ENCODE results near the gene E2F6. TPM values are rescaled to one million over a fixed set of nuclear protein-coding genes. Genes with fewer than 3 reads are reported as not detected.

E2F6 gene
- total and polyA plus RNA-seq, 2 of the 13 experiments (the other 11 are each of a cell fraction or from before 2014, with no cell fraction given), result 27.3 to 36.0 TPM

DNA sequence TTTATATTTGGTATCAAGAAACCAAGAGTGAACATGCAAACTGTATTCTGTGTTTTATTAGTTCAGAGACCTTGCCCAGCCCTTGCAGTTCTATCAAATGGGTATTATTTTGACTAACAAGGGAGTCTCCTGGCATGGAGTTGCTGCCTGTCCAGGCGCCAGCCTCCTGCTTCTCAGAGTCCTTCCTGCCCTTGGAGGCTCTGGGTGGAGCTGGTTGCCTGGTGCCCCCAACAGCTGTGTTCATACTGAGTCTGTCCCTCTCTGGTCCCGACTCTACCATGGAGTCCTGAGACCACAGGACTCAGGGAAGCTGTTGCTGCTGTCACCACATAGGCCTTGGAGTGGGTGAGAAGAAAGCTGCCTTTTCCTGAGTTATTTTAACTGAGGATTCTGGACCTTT, 41.6 kb upstream of the E2F6 start:
- FAIRE-seq (no peak), DNase-seq (ENCODE audit: low spot score) (no peak), ATAC-seq (no peak)
- no peak for TF ChIP-seq MZF1 (CRISPR knock-in tag; IDR thresholded peaks at IDR 0.05; ENCODE audit: borderline replicate concordance)
- TF ChIP-seq, protein P1, sequence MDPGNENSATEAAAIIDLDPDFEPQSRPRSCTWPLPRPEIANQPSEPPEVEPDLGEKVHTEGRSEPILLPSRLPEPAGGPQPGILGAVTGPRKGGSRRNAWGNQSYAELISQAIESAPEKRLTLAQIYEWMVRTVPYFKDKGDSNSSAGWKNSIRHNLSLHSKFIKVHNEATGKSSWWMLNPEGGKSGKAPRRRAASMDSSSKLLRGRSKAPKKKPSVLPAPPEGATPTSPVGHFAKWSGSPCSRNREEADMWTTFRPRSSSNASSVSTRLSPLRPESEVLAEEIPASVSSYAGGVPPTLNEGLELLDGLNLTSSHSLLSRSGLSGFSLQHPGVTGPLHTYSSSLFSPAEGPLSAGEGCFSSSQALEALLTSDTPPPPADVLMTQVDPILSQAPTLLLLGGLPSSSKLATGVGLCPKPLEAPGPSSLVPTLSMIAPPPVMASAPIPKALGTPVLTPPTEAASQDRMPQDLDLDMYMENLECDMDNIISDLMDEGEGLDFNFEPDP (CRISPR knock-in tag; conservative IDR thresholded peaks at IDR 0.05), result 0 out of 2 replicates have a peak, but pooled peaks have one; percentile 29
- TF ChIP-seq TBX2 (CRISPR knock-in tag; IDR thresholded peaks at IDR 0.05; ENCODE audit: borderline replicate concordance), result peak; percentile 49; the same call in 1 of the 2 replicates
- 0 out of 2 replicates have a peak, but pooled peaks have one; percentile 29 for TF ChIP-seq ZBTB38 (CRISPR knock-in tag; IDR thresholded peaks at IDR 0.05)
- TF ChIP-seq ZNF451 (CRISPR knock-in tag; IDR thresholded peaks at IDR 0.05), result 0 out of 2 replicates have a peak, but pooled peaks have one; percentile 29
- TF ChIP-seq ZNF883 (CRISPR knock-in tag; IDR thresholded peaks at IDR 0.05; ENCODE audit: not compliant biosample characterization), result no peak
- TF ChIP-seq ZNF672 (CRISPR knock-in tag; IDR thresholded peaks at IDR 0.05), result no peak
- TF ChIP-seq MED13 (CRISPR knock-in tag; IDR thresholded peaks at IDR 0.05), result no peak
- TF ChIP-seq MAZ (IDR thresholded peaks at IDR 0.05; ENCODE audit: borderline replicate concordance, low read depth, low read length), result no peak
- 0 out of 2 replicates have a peak, but pooled peaks have one; percentile 21 for TF ChIP-seq MAZ (CRISPR knock-in tag; IDR thresholded peaks at IDR 0.05; ENCODE audit: low read depth)
- 0 out of 2 replicates have a peak, but pooled peaks have one; percentile 47 for TF ChIP-seq ZSCAN25 (CRISPR knock-in tag; IDR thresholded peaks at IDR 0.05)
- TF ChIP-seq SALL1 (CRISPR knock-in tag; IDR thresholded peaks at IDR 0.05), result 0 out of 2 replicates have a peak, but pooled peaks have one; percentile 8
- no peak for TF ChIP-seq ZNF563 (CRISPR knock-in tag; IDR thresholded peaks at IDR 0.05)
- TF ChIP-seq ZNF788 (CRISPR knock-in tag; IDR thresholded peaks at IDR 0.05; ENCODE audit: borderline replicate concordance), result 0 out of 2 replicates have a peak, but pooled peaks have one; percentile 23
- TF ChIP-seq RFXANK (CRISPR knock-in tag; IDR thresholded peaks at IDR 0.05), result no peak
- peak; percentile 69; the same call in 1 of the 2 replicates for TF ChIP-seq ZNF768 (CRISPR knock-in tag; IDR thresholded peaks at IDR 0.05)
- TF ChIP-seq GLI4 (CRISPR knock-in tag; IDR thresholded peaks at IDR 0.05; ENCODE audit: borderline replicate concordance), result 0 out of 2 replicates have a peak, but pooled peaks have one; percentile 42
- Histone ChIP-seq H3K9ac (ENCODE audit: insufficient read depth, low read depth, low read length) (peak overlapping the region; percentile 35), H3K4me1 (ENCODE audit: insufficient read depth, low read length) (peaks cover 98% of the 10 kb centered on the region), H2AFZ (ENCODE audit: low read length) (no peak overlapping the region), H3K9me3 (ENCODE audit: low read length) (peaks cover 8% of the 10 kb centered on the region; the same call in 1 of the 2 replicates), H4K20me1 (ENCODE audit: insufficient read depth, low read length) (no peaks in the 10 kb centered on the region), H3K4me2 (ENCODE audit: low read depth, low read length) (no peak overlapping the region), H3K36me3 (replicated peaks in 1 of 2; ENCODE audit: control insufficient read depth in 1 of 2, insufficient read depth in 2 of 2, low read length in 2 of 2) (peaks cover 2 to 3% of the 10 kb centered on the region in 2 experiments; a peak in 3 of 5 replicates), H3K27ac (ENCODE audit: extremely low read length, insufficient read depth, low read length) (peak overlapping the region; percentile 97), H3K27me3 (ENCODE audit: control insufficient read depth in 1 of 2, insufficient read depth in 2 of 2, low read length in 2 of 2) (no peaks in the 10 kb centered on the region), H3K79me2 (ENCODE audit: insufficient read depth, low read length) (peaks cover 85% of the 10 kb centered on the region), H3K4me3 (replicated peaks in 1 of 3; ENCODE audit: insufficient read depth in 1 of 3, low read depth in 2 of 3, low read length in 3 of 3) (no peak overlapping the region)
- ChIA-PET CTCF (ENCODE audit: low intra/inter-chr PET ratio, low total read pairs) (no interaction called here), POLR2A (interaction anchor here (0.7 to 4.0 kb wide), 9 partner anchors 9 to 42 kb away, joined by 3 to 52 read pairs (median 12); partner anchors contain the start of gene E2F6)
- BruUV-seq (replicated peaks), result no TSS peak
- intact Hi-C loops (cut with micrococcal nuclease; ENCODE audit: unreplicated experiment) (loop anchor here (2.0 kb wide), 1 partner anchor 31 kb away; no protein-coding TSS in a partner anchor), in situ Hi-C loops (cut with HindIII; ENCODE audit: extremely low pct_ligation_motif_present, low pct_unique_long_range_greater_than_20kb) (no loop called here)
- WGBS (ENCODE audit: low lambda C conversion rate), result 91% methylated on average over 2 of the region's 2 CpGs

All from HepG2 (cell line).